GM18505 (cell line): Measurements from ENCODE around the gene ATRX.
"Not testable (repeated sequence)": the region's sequence is repeated elsewhere in the genome, so short reads cannot be mapped to it uniquely, and the experiment has no call there.

ENCODE experiments used
- ATAC-seq: cut with Tn5 transposase; IDR thresholded peaks from one replicate; pipeline ENCODE4 v1.9.1; 2021; ENCODE audit not compliant: unreplicated experiment
- POLR2A ChIP-seq: IDR thresholded peaks from 4 replicates; pipeline ENCODE4 v1.6.1; 2011; ENCODE audit warnings: borderline replicate concordance; ENCODE audit not compliant: insufficient read depth, insufficient read length; ENCODE audit errors: extremely low read depth

The ATRX gene

GRCh38 chrX:77698242-77698641, 87.8 kb downstream of the ATRX start:
- ATAC-seq: no peak
- TF ChIP-seq POLR2A: no peak

GRCh38 chrX:77694491-77694890, 91.5 kb downstream of the ATRX start:
- TF ChIP-seq POLR2A: no peak
- no peak for ATAC-seq

GRCh38 chrX:77693594-77693993, 92.4 kb downstream of the ATRX start:
- TF ChIP-seq POLR2A: no peak
- no peak for ATAC-seq

GRCh38 chrX:77691916-77692315, 94.1 kb downstream of the ATRX start:
- no peak for TF ChIP-seq POLR2A
- no peak for ATAC-seq

GRCh38 chrX:77689376-77689775, 96.6 kb downstream of the ATRX start:
- no peak for TF ChIP-seq POLR2A
- ATAC-seq: no peak

GRCh38 chrX:77685683-77686082, 100.3 kb downstream of the ATRX start:
- ATAC-seq: not testable (repeated sequence)

GRCh38 chrX:77679144-77679543, 106.9 kb downstream of the ATRX start:
- TF ChIP-seq POLR2A: no peak
- ATAC-seq: no peak

GRCh38 chrX:77675986-77676385, 110.0 kb downstream of the ATRX start:
- TF ChIP-seq POLR2A: no peak
- ATAC-seq: no peak

GRCh38 chrX:77668391-77669237, 117.4 kb downstream of the ATRX start:
- no peak for TF ChIP-seq POLR2A
- no peak for ATAC-seq

GRCh38 chrX:77658886-77659285, 127.1 kb downstream of the ATRX start:
- TF ChIP-seq POLR2A: no peak
- no peak for ATAC-seq

GRCh38 chrX:77652095-77652494, 133.9 kb downstream of the ATRX start:
- no peak for TF ChIP-seq POLR2A
- no peak for ATAC-seq

GRCh38 chrX:77640702-77641101, 145.3 kb downstream of the ATRX start:
- ATAC-seq: no peak

GRCh38 chrX:77639820-77640219, 146.2 kb downstream of the ATRX start:
- no peak for ATAC-seq
- TF ChIP-seq POLR2A: no peak

More at GRCh38 chrX:77640702-77641101, 145.3 kb downstream of the ATRX start:
- no peak for TF ChIP-seq POLR2A

- ATAC-seq: no peak
These were observed 147.6 kb downstream of the ATRX start for GRCh38 chrX:77638397-77638796.

More at GRCh38 chrX:77638397-77638796, 147.6 kb downstream of the ATRX start:
- TF ChIP-seq POLR2A: no peak
